MM.1S (cell line): Measurements from ENCODE around the gene CPEB2.

Experiments
- DNase-seq: peaks from one replicate; pipeline ENCODE4 v3.0.0-alpha.2; 2015
- H2AFZ ChIP-seq: fragments of 300-600 bp; sonication (generic); 2 replicates; pipeline ENCODE4 v1.6.0; 2016; ENCODE audit warnings: antibody characterized with exemption, low read length
- H3F3A ChIP-seq: fragments of 300-600 bp; sonication (generic); 2 replicates; pipeline ENCODE4 v1.6.1; 2016; ENCODE audit warnings: mild to moderate bottlenecking, antibody characterized with exemption, low read length, moderate library complexity, mixed read lengths; ENCODE audit not compliant: insufficient read depth
- H3K27ac ChIP-seq: fragments of 300-600 bp; sonication (generic); 2 replicates; pipeline ENCODE4 v1.5.1; 2016; ENCODE audit warnings: mild to moderate bottlenecking, low read length
- H3K27me3 ChIP-seq: fragments of 300-600 bp; sonication (generic); replicated peaks from 2 replicates; pipeline ENCODE4 v1.6.0; 2016; ENCODE audit warnings: low read length; ENCODE audit not compliant: insufficient read depth
- H3K36me3 ChIP-seq: fragments of 300-600 bp; sonication (generic); replicated peaks from 2 replicates; pipeline ENCODE4 v1.6.1; 2016; ENCODE audit warnings: mild to moderate bottlenecking, low read length, mixed read lengths; ENCODE audit not compliant: insufficient read depth
- H3K4me1 ChIP-seq: fragments of 300-600 bp; sonication (generic); 2 replicates; pipeline ENCODE4 v1.6.1; 2016; ENCODE audit warnings: low read length, mixed read lengths
- H3K4me2 ChIP-seq: fragments of 300-600 bp; sonication (generic); 2 replicates; pipeline ENCODE4 v1.6.0; 2016; ENCODE audit warnings: low read depth, low read length
- H3K4me3 ChIP-seq: fragments of 300-600 bp; sonication (generic); 2 replicates; pipeline ENCODE4 v1.5.1; 2016; ENCODE audit warnings: low read length, mixed read lengths
- H3K79me2 ChIP-seq: fragments of 300-600 bp; sonication (generic); 2 replicates; pipeline ENCODE4 v1.6.1; 2016; ENCODE audit warnings: mixed run types, low read length, mixed read lengths
- H3K9ac ChIP-seq: fragments of 300-600 bp; sonication (generic); 2 replicates; pipeline ENCODE4 v1.6.1; 2016; ENCODE audit warnings: low read length, mixed read lengths
- H3K9me2 ChIP-seq: fragments of 300-600 bp; sonication (generic); replicated peaks from 2 replicates; pipeline ENCODE4 v1.6.1; 2016; ENCODE audit warnings: mild to moderate bottlenecking, low read length, mixed read lengths; ENCODE audit not compliant: insufficient read depth
- H3K9me3 ChIP-seq: fragments of 300-600 bp; sonication (generic); replicated peaks from 2 replicates; pipeline ENCODE4 v1.6.1; 2016; ENCODE audit warnings: mild to moderate bottlenecking, low read length, mixed read lengths; ENCODE audit not compliant: insufficient read depth
- H4K20me1 ChIP-seq: fragments of 300-600 bp; sonication (generic); 2 replicates; pipeline ENCODE4 v1.6.1; 2016; ENCODE audit warnings: mild to moderate bottlenecking, low read length, moderate library complexity, mixed read lengths; ENCODE audit not compliant: insufficient read depth
- CTCF ChIP-seq: fragments of 300-600 bp; sonication (generic); IDR thresholded peaks from 2 replicates; pipeline ENCODE4 v1.5.1; 2016; ENCODE audit warnings: antibody characterized with exemption, low read length, mixed read lengths
- EZH2 ChIP-seq: fragments of 300-600 bp; sonication (generic); optimal IDR thresholded peaks from 2 replicates; pipeline ENCODE3; 2017; ENCODE audit warnings: low read depth, mild to moderate bottlenecking, antibody characterized with exemption, low read length, mixed read lengths
- EZH2phosphoT487 ChIP-seq: fragments of 300-600 bp; sonication (generic); IDR thresholded peaks from 2 replicates; pipeline ENCODE4 v1.6.1; 2018; ENCODE audit warnings: antibody characterized with exemption, low read length

The CPEB2 gene

DNA sequence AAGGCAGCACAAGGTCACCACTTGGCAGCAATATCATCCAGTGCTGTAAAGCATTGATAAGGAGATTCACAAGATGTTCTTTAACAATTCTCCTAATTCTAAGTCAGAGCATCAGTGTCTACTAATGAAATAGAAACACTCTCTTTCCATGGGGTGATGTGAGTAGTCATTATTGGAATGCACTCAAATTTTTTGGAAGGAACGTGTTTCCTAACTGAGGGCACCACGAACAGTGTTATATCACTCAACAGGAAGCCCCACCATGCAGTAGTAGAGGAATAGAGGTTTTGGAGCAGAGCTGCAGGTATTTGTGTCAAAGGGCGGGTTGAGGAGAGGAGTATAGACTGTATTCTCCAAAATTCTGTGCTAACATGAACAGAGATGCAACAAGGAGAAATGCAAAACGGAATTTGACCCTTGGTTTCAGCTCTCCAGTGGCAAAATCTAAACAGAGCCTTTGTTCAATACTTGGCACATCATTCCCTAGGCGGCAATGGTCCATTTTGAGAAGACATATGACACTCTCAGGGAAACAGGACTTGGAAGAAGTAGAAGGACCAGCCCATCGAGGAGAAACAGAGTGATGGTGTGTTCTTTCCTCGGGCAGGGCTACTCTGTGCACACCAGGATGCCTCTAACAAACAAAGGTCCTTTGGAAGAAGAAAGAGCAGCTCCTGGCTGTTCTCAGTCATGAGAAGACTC lies 98.9 kb downstream of the CPEB2 start:
- H4K20me1 ChIP-seq = no peaks in the 10 kb centered on the region
- no peak for TF ChIP-seq EZH2
- TF ChIP-seq EZH2phosphoT487 = no peak
- TF ChIP-seq CTCF = no peak
- H3K9ac ChIP-seq = no peak overlapping the region
- H3K27ac ChIP-seq = no peak overlapping the region
- H3K36me3 ChIP-seq = no peaks in the 10 kb centered on the region
- no peaks in the 10 kb centered on the region for H3K9me2 ChIP-seq
- no peak overlapping the region for H2AFZ ChIP-seq
- no peaks in the 10 kb centered on the region for H3K27me3 ChIP-seq
- H3K4me2 ChIP-seq = no peak overlapping the region
- H3K9me3 ChIP-seq = no peaks in the 10 kb centered on the region
- H3F3A ChIP-seq = no peaks in the 10 kb centered on the region
- H3K79me2 ChIP-seq = no peaks in the 10 kb centered on the region
- DNase-seq = no peak
- no peak overlapping the region for H3K4me3 ChIP-seq
- H3K4me1 ChIP-seq = no peaks in the 10 kb centered on the region

- TF ChIP-seq EZH2phosphoT487 (no peak), CTCF (no peak), EZH2 (no peak)
- no peak for DNase-seq
- Histone ChIP-seq H3F3A (no peaks in the 10 kb centered on the region), H3K27ac (no peak overlapping the region), H3K79me2 (no peaks in the 10 kb centered on the region), H3K4me3 (no peak overlapping the region), H3K27me3 (no peaks in the 10 kb centered on the region), H3K9ac (no peak overlapping the region), H3K9me3 (no peaks in the 10 kb centered on the region), H3K4me1 (no peaks in the 10 kb centered on the region), H3K9me2 (no peaks in the 10 kb centered on the region), H3K36me3 (no peaks in the 10 kb centered on the region), H2AFZ (no peak overlapping the region), H3K4me2 (no peak overlapping the region), H4K20me1 (no peaks in the 10 kb centered on the region)
Measured at GRCh38 chr4:15104825-15105224, 102.5 kb downstream of the CPEB2 start.

DNA sequence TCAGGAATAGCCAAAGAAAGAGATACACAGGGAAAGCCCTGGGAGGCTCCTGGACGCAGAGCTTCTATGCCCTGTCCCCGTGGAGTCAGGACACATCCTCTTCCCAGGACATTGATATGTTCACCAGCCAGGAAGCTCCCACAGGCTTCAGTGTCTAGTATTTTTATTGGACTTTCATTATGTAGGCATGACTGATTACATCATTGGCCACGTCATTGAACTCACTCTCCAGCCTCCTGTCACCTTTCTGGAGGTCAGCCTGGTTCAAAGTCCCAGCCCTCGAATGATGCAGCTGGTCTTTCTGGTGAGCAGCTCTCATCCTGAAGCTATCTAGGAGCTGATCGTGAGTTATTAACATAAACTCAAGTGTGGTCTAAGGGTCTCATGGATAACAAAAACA lies 104.1 kb downstream of the CPEB2 start:
- H3K9me2 ChIP-seq = no peaks in the 10 kb centered on the region
- H3K27me3 ChIP-seq = no peaks in the 10 kb centered on the region
- no peak overlapping the region for H2AFZ ChIP-seq
- no peak for TF ChIP-seq EZH2
- TF ChIP-seq CTCF = no peak
- TF ChIP-seq EZH2phosphoT487 = no peak
- H3K4me2 ChIP-seq = no peak overlapping the region
- no peaks in the 10 kb centered on the region for H3F3A ChIP-seq
- no peaks in the 10 kb centered on the region for H3K9me3 ChIP-seq
- H3K36me3 ChIP-seq = no peaks in the 10 kb centered on the region
- no peaks in the 10 kb centered on the region for H3K79me2 ChIP-seq
- H3K27ac ChIP-seq = no peak overlapping the region
- no peak for DNase-seq
- no peak overlapping the region for H3K9ac ChIP-seq
- no peaks in the 10 kb centered on the region for H4K20me1 ChIP-seq
- H3K4me3 ChIP-seq = no peak overlapping the region
- no peaks in the 10 kb centered on the region for H3K4me1 ChIP-seq
